Sciatic nerve (tissue), 2 donors: Measurements from ENCODE around the gene HDAC4. TPM values are rescaled to one million over a fixed set of nuclear protein-coding genes. Genes with fewer than 3 reads are reported as not detected.

Source experiments
- ATAC-seq: fragments of 200-7000 bp; cut with Tn5 transposase; one replicate; pipeline ENCODE4 v1.9.1; 2020; ENCODE audit warnings: mild to moderate bottlenecking, moderate library complexity
- DNase-seq: peaks from one replicate; pipeline ENCODE4 v3.0.0-alpha.2; 2020; ENCODE audit warnings: low spot score
- intact Hi-C: fragments of 100-400 bp; cut with DNase I; formaldehyde crosslinking; loops from one replicate; pipeline ENCODE4 v1.14.2; 2022
- total RNA-seq: library from RNA; stranded (reverse); fragmentation: NEBNext Ultra II Directional; extraction: Animal tissue kit (Norgen Biotek cat#: 25700); gene quantifications from one replicate; pipeline ENCODE4 v1.2.1, GENCODE V29; 2021
- donor health status: DM: no; HTN: no; CAD: no.
- donor health status: DM: no; HTN: no; CAD: no.

The HDAC4 gene
- total RNA-seq, 1 donor from 2014 or later, result 99.5 TPM

DNA sequence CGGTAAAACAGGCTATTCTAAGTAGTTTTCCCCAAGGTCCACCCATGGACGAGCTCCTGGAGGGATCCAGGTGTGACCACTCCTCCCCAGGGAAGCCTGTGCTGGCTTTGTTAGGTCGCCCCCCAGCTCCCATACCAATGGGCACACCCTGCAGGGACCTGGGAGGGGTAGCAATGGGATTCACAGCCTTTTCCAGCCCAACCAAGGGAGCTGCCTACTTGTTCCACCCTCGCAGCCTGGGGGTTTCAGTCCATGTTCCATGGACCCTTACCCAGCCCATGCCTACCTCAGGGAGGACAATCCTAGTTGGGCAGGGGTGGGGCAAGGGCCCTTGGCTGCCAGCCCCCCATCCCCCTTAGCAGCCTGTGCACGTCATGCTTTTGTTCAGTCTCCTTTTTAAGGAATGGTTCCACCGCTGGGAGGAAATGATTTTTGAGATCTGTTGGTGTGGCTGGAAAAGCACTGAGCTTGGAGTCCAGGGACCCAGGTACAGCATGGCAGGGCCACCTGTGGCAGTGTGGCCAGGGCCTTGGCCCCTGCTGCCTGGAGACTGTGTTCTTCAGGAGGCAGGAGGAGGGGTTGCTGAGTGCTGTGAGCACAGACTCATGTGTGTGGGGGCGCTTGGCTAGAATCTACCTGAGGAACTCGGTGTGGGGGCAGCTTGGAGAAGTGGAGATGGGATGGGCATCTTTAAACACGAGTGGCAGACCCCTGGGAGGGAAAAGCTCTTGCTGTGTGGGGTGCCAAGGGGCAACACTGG is 386.2 kb downstream of the HDAC4 start:
- intact Hi-C loops, result no loop called here
- DNase-seq, result no peak
- no peak for ATAC-seq

DNA sequence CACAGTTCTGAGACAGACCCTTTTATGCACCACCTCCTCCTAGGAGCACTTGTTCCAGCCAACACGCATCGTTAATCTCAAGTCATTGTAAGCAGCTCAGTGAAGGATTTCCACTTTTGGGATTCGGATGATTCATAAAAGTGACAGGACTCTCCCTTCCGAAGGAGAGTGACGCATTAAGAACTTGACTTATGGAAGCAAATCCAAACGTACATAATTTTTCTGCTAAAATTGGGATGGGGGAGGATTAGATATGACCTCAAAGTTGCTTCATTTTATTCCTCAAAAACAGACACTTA is 387.2 kb downstream of the HDAC4 start:
- no peak for ATAC-seq
- DNase-seq, result no peak
- intact Hi-C loops, result no loop called here

DNA sequence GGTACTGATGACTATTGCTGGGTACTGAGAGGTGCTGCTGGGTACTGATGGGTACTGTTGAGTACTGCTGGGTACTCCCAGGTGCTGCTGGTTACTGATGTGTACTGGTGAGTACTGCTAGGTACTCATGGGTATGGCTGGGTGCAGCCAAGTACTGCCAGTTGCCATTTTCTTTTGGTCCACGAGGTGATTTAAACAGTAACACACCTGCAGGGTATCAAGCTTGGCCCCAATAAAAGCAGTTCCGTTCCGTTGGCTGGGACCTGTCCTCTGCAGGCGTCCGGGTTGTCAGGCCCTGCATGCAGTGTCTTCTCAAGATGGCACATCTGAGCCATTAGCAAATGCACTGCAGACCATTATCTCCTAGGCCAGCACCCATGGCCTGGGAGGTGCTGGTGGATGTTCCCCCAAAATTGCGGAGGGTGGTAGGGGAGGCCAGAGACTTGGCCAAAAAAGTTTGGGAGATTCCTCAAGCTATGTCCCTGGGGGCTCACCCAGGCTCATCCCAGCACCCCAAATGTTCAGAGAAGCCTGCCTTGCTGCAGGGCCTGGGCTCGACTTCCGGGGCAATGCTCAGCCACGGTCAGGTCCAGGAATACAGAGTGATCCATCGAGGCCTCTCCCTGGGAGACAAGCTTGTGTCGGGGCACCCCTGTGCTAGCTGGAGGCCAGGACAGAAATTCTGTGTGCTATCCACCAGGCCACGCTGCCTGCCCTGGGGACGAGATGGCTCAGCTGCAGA is 387.7 kb downstream of the HDAC4 start:
- ATAC-seq, result no peak
- no peak for DNase-seq
- intact Hi-C loops, result no loop called here

GRCh38 chr2:239012228-239012627 is 388.6 kb downstream of the HDAC4 start:
- ATAC-seq (no peak), DNase-seq (peak; percentile 39)
- intact Hi-C loops, result no loop called here

DNA sequence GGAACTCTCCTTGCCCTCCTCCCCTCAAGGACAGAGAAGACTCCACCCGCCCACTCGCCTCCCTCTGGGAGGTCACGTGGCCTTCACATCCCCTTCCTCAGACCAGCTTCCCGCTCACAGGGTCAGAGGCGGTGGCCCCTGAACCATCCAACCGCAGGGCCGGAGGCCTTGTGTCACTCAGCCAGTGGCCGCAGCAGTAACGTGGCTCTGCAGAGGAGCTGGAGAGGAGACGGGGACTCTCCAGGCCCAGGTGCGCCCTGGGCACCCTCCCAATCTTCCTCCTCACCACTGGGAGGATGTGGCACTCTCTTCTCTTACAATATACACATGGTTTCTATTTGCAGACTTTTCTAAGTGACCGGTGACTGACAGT is 391.2 kb downstream of the HDAC4 start:
- DNase-seq (peak; percentile 51), ATAC-seq (peak; percentile 18)
- intact Hi-C loops, result no loop called here

GRCh38 chr2:239008677-239009588 is 391.9 kb downstream of the HDAC4 start:
- intact Hi-C loops, result no loop called here
- DNase-seq (peak; percentile 50), ATAC-seq (no peak)

GRCh38 chr2:239008004-239008403 is 392.8 kb downstream of the HDAC4 start:
- peak; percentile 23 for DNase-seq
- intact Hi-C loops, result no loop called here
- ATAC-seq, result no peak

GRCh38 chr2:239006622-239007285 is 394.1 kb downstream of the HDAC4 start:
- DNase-seq, result no peak
- ATAC-seq, result no peak
- intact Hi-C loops, result no loop called here

- intact Hi-C loops, result no loop called here
- DNase-seq, result peak; percentile 42
- no peak for ATAC-seq
These were observed 395.2 kb downstream of the HDAC4 start for GRCh38 chr2:239005586-239005985.

GRCh38 chr2:239004274-239005015 is 396.4 kb downstream of the HDAC4 start:
- no peak for ATAC-seq
- peak; percentile 37 for DNase-seq
- intact Hi-C loops, result no loop called here

- ATAC-seq, result no peak
- DNase-seq, result no peak
- intact Hi-C loops, result no loop called here
These were observed 397.1 kb downstream of the HDAC4 start for GRCh38 chr2:239003624-239004273.

DNA sequence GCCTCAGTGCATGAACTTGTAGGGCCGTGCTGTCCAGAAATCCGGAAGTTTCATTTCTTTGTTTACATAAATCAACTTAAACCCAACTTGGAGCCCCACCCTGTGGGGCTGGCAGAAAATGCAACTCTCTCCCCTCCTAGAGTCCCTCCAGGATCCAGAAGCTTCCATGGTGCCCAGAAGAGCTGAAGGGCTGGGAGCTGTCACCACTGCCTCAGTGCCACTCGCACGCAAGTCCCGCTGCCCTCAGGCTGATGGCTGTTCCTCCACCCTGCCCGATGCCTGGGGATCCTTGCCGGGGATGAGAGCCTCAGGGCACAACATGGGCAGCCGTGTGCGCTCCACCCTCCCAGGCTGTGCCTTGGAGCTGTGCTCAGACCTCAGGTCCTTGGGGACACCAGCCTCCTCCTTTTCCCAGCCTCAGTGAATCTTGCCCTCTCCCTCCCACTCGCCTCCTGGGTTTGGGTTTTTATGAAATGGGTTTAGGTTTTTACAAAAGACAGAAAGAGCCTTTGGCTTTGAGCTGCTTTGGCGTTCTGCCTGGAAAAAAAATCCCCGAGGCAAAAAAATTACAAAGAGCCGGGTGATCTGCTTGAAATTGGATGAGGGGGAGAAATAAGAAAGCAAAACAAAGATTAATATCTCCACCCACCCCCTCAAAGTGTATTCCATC is 397.7 kb downstream of the HDAC4 start:
- ATAC-seq (peak; percentile 73), DNase-seq (peak; percentile 74)
- intact Hi-C loops, result no loop called here

GRCh38 chr2:239002591-239002953 is 398.2 kb downstream of the HDAC4 start:
- no peak for ATAC-seq
- no peak for DNase-seq
- intact Hi-C loops, result no loop called here

GRCh38 chr2:239001794-239002193 is 399.0 kb downstream of the HDAC4 start:
- no peak for ATAC-seq
- intact Hi-C loops, result no loop called here
- no peak for DNase-seq

GRCh38 chr2:239000500-239001073 is 400.2 kb downstream of the HDAC4 start:
- intact Hi-C loops, result no loop called here
- DNase-seq (no peak), ATAC-seq (no peak)

DNA sequence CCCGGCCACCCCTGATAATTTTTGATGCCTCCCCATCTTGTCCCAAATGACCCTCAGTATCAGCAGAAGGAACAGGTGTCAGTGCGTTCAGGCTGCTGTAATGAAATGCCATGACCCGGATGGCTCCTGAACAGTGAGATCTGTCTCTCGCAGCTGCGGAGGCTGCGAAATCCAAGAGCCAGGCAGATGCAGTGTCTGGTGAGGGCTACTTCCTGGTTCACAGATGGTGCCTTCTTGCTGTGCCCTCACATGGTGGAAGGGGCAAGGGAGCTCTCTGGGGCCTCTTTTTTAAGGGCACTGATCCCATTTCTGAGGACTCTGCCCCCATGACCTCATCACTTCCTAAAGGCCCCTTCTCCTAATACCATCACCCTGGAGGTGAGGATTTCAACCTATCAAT is 400.7 kb downstream of the HDAC4 start:
- intact Hi-C loops, result no loop called here
- ATAC-seq (no peak), DNase-seq (no peak)

DNA sequence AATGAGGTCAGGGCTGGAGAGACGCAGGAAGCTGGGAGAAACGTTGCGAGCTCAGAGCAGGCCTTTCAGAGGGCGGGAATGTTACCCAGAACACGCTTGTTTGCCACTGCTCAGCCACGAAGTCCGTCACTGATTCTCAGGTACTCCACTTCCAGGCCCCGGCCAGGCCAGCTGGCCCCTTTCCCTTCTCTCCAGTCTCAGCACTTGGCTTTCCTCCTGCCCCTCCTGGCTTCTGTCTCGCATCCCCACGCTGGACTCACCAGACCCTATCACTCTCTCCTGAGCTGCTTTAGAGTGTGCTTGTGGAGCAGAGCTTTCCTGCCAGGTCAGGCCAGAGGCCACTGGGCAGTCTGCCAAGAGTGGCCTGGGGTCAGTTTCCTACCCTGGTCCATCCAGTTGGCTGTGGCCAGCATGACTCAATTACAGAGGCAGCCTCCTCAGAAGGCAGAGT is 401.5 kb downstream of the HDAC4 start:
- ATAC-seq (peak; percentile 79), DNase-seq (peak; percentile 81)
- intact Hi-C loops, result no loop called here
